AG09309 (cell line): ENCODE measurements around the gene NRXN2.
A peak's percentile ranks its signal among the peaks of the same experiment; 100 is the strongest.

Experiments used
- DNase-seq: peaks from one replicate; pipeline ENCODE4 v3.0.0-alpha.2; 2010; ENCODE audit warnings: low read depth
- H3K4me3 ChIP-seq: 2 replicates; pipeline ENCODE4 v1.5.1; 2011; ENCODE audit warnings: mild to moderate bottlenecking, low read depth, low read length, moderate library complexity; ENCODE audit not compliant: control insufficient read depth
- TF ChIP-seq, protein P1 (sequence below): IDR thresholded peaks from 2 replicates; pipeline ENCODE4 v1.5.1; 2011; ENCODE audit warnings: mild to moderate bottlenecking, low read depth, low read length, inconsistent platforms; ENCODE audit not compliant: insufficient read depth, control insufficient read depth; ENCODE audit errors: missing control alignments

Gene NRXN2

DNA sequence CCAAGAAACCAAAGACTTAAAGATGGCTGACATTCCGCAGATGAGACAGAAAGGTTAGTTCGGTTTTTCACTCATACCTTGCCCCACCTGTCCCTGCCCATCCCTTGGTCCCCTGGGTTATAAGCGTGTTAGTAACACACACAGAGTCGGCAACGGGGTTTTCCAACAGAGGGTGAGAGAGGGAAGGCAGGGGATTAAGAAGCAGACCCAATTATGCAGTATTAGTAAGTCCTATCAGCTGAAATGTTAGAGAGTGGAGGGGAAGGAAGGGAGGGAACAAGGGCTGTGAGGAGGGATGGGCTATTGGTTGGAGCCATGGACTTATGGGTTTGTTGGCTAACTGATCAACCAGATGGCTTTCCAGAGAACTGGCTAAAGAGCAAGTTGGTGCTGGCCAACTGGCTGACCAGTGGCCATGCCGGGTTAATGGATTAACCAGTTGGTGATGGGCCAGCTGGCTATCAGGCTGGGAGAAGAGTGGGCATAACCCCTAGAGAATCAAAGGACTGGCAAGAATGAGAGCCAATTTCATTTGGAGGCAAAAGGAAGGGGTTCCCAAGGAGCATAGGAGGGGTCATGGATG, 45.5 kb downstream of the NRXN2 start:
- TF ChIP-seq, protein P1, sequence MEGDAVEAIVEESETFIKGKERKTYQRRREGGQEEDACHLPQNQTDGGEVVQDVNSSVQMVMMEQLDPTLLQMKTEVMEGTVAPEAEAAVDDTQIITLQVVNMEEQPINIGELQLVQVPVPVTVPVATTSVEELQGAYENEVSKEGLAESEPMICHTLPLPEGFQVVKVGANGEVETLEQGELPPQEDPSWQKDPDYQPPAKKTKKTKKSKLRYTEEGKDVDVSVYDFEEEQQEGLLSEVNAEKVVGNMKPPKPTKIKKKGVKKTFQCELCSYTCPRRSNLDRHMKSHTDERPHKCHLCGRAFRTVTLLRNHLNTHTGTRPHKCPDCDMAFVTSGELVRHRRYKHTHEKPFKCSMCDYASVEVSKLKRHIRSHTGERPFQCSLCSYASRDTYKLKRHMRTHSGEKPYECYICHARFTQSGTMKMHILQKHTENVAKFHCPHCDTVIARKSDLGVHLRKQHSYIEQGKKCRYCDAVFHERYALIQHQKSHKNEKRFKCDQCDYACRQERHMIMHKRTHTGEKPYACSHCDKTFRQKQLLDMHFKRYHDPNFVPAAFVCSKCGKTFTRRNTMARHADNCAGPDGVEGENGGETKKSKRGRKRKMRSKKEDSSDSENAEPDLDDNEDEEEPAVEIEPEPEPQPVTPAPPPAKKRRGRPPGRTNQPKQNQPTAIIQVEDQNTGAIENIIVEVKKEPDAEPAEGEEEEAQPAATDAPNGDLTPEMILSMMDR = no peak
- no peak for DNase-seq
- H3K4me3 ChIP-seq = no peak overlapping the region

GRCh38 chr11:64676261-64676615, 46.8 kb downstream of the NRXN2 start:
- TF ChIP-seq, protein P1 = no peak
- DNase-seq = no peak
- no peak overlapping the region for H3K4me3 ChIP-seq

- DNase-seq = peak; percentile 62
- no peak overlapping the region for H3K4me3 ChIP-seq
- TF ChIP-seq, protein P1 = no peak
Measured at GRCh38 chr11:64675450-64676260, 47.3 kb downstream of the NRXN2 start.

- DNase-seq = no peak
- TF ChIP-seq, protein P1 = no peak
- H3K4me3 ChIP-seq = no peak overlapping the region
Measured at GRCh38 chr11:64674774-64675173, 48.2 kb downstream of the NRXN2 start.

DNA sequence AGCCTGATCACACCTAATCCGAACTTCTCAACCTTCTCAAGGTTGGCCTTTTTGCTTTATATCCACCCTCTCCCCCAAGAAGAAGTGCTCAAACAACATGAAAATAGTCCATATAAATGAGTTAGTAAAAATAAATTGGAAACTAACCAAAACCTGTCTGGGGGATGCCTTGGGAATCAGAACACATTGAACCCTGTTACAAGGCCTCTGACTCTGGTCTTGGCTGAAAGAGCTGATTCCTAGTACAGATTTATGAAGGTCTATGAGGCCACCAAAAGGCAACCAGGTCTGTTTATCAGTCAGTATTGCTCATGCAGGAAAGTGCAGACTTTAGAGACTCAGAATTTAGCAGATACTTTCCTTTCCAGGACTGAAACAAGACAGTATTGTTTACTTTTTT, 49.7 kb downstream of the NRXN2 start:
- TF ChIP-seq, protein P1 = no peak
- no peak for DNase-seq
- H3K4me3 ChIP-seq = no peak overlapping the region

GRCh38 chr11:64672875-64673274, 50.1 kb downstream of the NRXN2 start:
- TF ChIP-seq, protein P1 = no peak

GRCh38 chr11:64670975-64671374, 52.0 kb downstream of the NRXN2 start:
- no peak for DNase-seq
- TF ChIP-seq, protein P1 = no peak
- H3K4me3 ChIP-seq = no peak overlapping the region

More at GRCh38 chr11:64672875-64673274, 50.1 kb downstream of the NRXN2 start:
- no peak overlapping the region for H3K4me3 ChIP-seq
- no peak for DNase-seq
